ENCODE measurements around the gene ZNF599.

DNA sequence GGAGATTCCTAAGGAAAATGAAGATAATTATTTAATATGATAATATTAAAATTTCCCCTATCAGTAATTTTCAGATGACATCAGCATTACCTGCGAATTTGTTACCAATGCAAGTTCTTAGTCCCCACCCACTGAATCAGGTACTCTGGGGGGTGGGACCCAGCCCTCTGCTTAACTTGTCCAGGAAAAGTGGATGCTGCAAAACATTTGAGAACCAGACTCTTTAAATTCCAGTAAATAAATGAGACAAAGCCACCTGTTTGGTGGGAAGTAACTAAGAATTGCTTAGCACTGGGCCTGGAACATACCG is 495 bp upstream of the ZNF599 start:
- TF ChIP-seq TAF1 (IDR thresholded peaks at IDR 0.05; ENCODE audit: borderline replicate concordance, insufficient read depth, low read length) (no peak), POLR2AphosphoS5 (IDR thresholded peaks at IDR 0.05; ENCODE audit: low read depth, low read length) (no peak), REST (IDR thresholded peaks at IDR 0.05; ENCODE audit: insufficient read depth in 1 of 2, low read depth in 2 of 2, low read length in 2 of 2) (no peak)
